Neural progenitor cell (in vitro differentiated cells): ENCODE results near the gene GPRIN3. TPM values are rescaled to one million over a fixed set of nuclear protein-coding genes. Genes with fewer than 3 reads are reported as not detected.

ENCODE experiments used
- DNase-seq: peaks from one replicate; pipeline ENCODE4 v3.0.0-alpha.2; 2016; ENCODE audit warnings: low spot score
- H2AFZ ChIP-seq: fragments of 200-600 bp; sonication (generic); replicated peaks from 2 replicates; pipeline ENCODE4 v1.6.1; 2016; ENCODE audit warnings: antibody characterized with exemption
- H3F3A ChIP-seq: fragments of 200-600 bp; sonication (generic); 2 replicates; pipeline ENCODE4 v1.6.1; 2016; ENCODE audit warnings: antibody characterized with exemption, low read depth
- H3K27ac ChIP-seq: fragments of 200-600 bp; sonication (generic); 2 replicates; pipeline ENCODE4 v1.5.1; 2016; ENCODE audit warnings: mild to moderate bottlenecking
- H3K27me3 ChIP-seq: fragments of 200-600 bp; sonication (generic); 2 replicates; pipeline ENCODE4 v1.6.1; 2016; ENCODE audit warnings: mild to moderate bottlenecking, moderate library complexity
- H3K36me3 ChIP-seq: fragments of 200-600 bp; sonication (generic); 2 replicates; pipeline ENCODE4 v1.5.1; 2016
- H3K4me1 ChIP-seq: fragments of 200-600 bp; sonication (generic); 2 replicates; pipeline ENCODE4 v1.6.1; 2016; ENCODE audit warnings: mixed run types
- H3K4me2 ChIP-seq: fragments of 200-600 bp; sonication (generic); 2 replicates; pipeline ENCODE4 v1.6.1; 2016
- H3K4me3 ChIP-seq: fragments of 200-600 bp; sonication (generic); 2 replicates; pipeline ENCODE4 v1.5.1; 2016
- H3K79me2 ChIP-seq: fragments of 200-600 bp; sonication (generic); 2 replicates; pipeline ENCODE4 v1.6.1; 2016; ENCODE audit warnings: low read depth
- H3K9ac ChIP-seq: fragments of 200-600 bp; sonication (generic); 2 replicates; pipeline ENCODE4 v1.6.1; 2016
- H3K9me3 ChIP-seq: fragments of 200-600 bp; sonication (generic); 2 replicates; pipeline ENCODE4 v1.5.1; 2016; ENCODE audit warnings: low read depth
- H4K20me1 ChIP-seq: fragments of 200-600 bp; sonication (generic); 2 replicates; pipeline ENCODE4 v1.6.1; 2016; ENCODE audit warnings: low read depth
- H3K27ac Mint-ChIP-seq: 3 replicates; pipeline ENCODE4 v1.8.0; 2021; ENCODE audit warnings: mixed read lengths
- H3K27me3 Mint-ChIP-seq: 2 replicates; pipeline ENCODE4 v1.8.0; 2022; ENCODE audit warnings: low read depth, mild to moderate bottlenecking, inconsistent platforms, moderate library complexity, mixed read lengths; ENCODE audit not compliant: insufficient read depth
- H3K36me3 Mint-ChIP-seq: 3 replicates; pipeline ENCODE4 v1.8.0; 2021; ENCODE audit warnings: mixed read lengths
- H3K4me1 Mint-ChIP-seq: 3 replicates; pipeline ENCODE4 v1.8.0; 2021; ENCODE audit warnings: mixed read lengths
- H3K4me3 Mint-ChIP-seq: 3 replicates; pipeline ENCODE4 v1.8.0; 2021; ENCODE audit warnings: mild to moderate bottlenecking, moderate library complexity, mixed read lengths
- H3K9me3 Mint-ChIP-seq: 3 replicates; pipeline ENCODE4 v1.8.0; 2020; ENCODE audit warnings: mixed read lengths
- EZH2 ChIP-seq: fragments of 200-600 bp; sonication (generic); IDR thresholded peaks from 2 replicates; pipeline ENCODE4 v1.6.1; 2017; ENCODE audit warnings: antibody characterized with exemption, mild to moderate bottlenecking, moderate library complexity
- EZH2phosphoT487 ChIP-seq: fragments of 200-600 bp; sonication (generic); IDR thresholded peaks from 2 replicates; pipeline ENCODE4 v1.6.1; 2017; ENCODE audit warnings: antibody characterized with exemption
- total RNA-seq: library from RNA; depleted of rRNA; stranded (reverse); fragments of >200 nt; gene quantifications from 2 replicates; pipeline ENCODE4 v1.2.3, GENCODE V29; 2015; ENCODE audit warnings: low replicate concordance
- TF ChIP-seq, protein P1 (sequence below): fragments of 200-600 bp; sonication (generic); IDR thresholded peaks from 2 replicates; pipeline ENCODE4 v1.5.1; 2017; ENCODE audit warnings: antibody characterized with exemption, mild to moderate bottlenecking

The GPRIN3 gene
- total RNA-seq, 1 donor from 2014 or later: 0.15 TPM

DNA sequence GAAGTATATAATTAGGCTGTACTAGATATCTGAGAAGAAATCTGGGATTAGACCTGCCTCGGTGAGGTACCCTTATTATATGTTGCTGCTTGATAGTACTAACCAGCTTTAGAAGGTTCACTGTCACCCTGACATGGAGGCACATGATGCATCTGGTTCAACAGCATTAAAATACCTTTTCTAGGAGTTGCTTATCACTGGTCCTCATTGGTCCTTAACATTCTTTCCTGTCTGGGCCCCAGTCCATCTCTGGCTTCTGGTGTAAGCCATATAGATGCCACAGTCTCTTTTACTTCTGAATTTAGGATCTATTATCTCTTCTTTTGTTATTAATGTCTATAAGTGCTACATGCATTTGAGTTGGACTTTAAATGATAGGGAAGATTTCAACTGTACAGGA lies 40.2 kb downstream of the GPRIN3 start:
- Histone ChIP-seq H3K4me2 (no peak overlapping the region), H4K20me1 (no peaks in the 10 kb centered on the region), H3K9ac (no peak overlapping the region), H3K79me2 (no peaks in the 10 kb centered on the region), H3K4me3 (no peak overlapping the region), H3K27ac (no peak overlapping the region), H3K4me1 (no peaks in the 10 kb centered on the region), H3K9me3 (no peaks in the 10 kb centered on the region), H3F3A (no peaks in the 10 kb centered on the region), H3K27me3 (no peaks in the 10 kb centered on the region), H2AFZ (no peak overlapping the region), H3K36me3 (no peaks in the 10 kb centered on the region)
- Mint-ChIP-seq H3K4me3 (no peak overlapping the region), H3K27ac (no peak overlapping the region), H3K4me1 (no peaks in the 10 kb centered on the region), H3K36me3 (no peaks in the 10 kb centered on the region), H3K9me3 (no peaks in the 10 kb centered on the region), H3K27me3 (no peaks in the 10 kb centered on the region)
- TF ChIP-seq EZH2phosphoT487 (no peak), EZH2 (no peak)
- TF ChIP-seq, protein P1, sequence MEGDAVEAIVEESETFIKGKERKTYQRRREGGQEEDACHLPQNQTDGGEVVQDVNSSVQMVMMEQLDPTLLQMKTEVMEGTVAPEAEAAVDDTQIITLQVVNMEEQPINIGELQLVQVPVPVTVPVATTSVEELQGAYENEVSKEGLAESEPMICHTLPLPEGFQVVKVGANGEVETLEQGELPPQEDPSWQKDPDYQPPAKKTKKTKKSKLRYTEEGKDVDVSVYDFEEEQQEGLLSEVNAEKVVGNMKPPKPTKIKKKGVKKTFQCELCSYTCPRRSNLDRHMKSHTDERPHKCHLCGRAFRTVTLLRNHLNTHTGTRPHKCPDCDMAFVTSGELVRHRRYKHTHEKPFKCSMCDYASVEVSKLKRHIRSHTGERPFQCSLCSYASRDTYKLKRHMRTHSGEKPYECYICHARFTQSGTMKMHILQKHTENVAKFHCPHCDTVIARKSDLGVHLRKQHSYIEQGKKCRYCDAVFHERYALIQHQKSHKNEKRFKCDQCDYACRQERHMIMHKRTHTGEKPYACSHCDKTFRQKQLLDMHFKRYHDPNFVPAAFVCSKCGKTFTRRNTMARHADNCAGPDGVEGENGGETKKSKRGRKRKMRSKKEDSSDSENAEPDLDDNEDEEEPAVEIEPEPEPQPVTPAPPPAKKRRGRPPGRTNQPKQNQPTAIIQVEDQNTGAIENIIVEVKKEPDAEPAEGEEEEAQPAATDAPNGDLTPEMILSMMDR: no peak
- no peak for DNase-seq

DNA sequence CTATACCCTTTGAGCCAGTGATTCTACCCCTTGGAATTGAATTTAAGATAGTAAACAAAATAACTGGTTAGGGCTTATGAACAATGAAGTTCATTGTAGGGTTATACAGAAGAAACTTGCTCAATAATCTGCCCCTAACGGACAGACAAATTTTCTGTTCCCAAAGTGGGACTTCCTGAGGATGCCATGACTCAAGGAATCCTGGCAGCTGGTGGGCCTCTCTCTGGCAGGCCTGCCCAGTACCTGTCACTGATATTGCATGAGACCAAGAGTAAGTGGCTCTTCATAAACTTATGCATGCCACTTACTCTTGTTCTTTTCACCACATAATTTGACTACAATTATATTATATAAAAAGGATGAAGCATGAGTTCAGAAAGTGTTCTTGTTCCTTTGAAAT lies 41.5 kb downstream of the GPRIN3 start:
- Histone ChIP-seq H3K27me3 (no peaks in the 10 kb centered on the region), H2AFZ (no peak overlapping the region), H3K4me2 (no peak overlapping the region), H3K4me1 (no peaks in the 10 kb centered on the region), H4K20me1 (no peaks in the 10 kb centered on the region), H3F3A (no peaks in the 10 kb centered on the region), H3K79me2 (no peaks in the 10 kb centered on the region), H3K9ac (no peak overlapping the region), H3K4me3 (no peak overlapping the region), H3K9me3 (no peaks in the 10 kb centered on the region), H3K27ac (no peak overlapping the region), H3K36me3 (no peaks in the 10 kb centered on the region)
- Mint-ChIP-seq H3K4me1 (no peaks in the 10 kb centered on the region), H3K27me3 (no peaks in the 10 kb centered on the region), H3K9me3 (no peaks in the 10 kb centered on the region), H3K4me3 (no peak overlapping the region), H3K27ac (no peak overlapping the region), H3K36me3 (no peaks in the 10 kb centered on the region)
- no peak for TF ChIP-seq EZH2
- TF ChIP-seq EZH2phosphoT487: no peak
- TF ChIP-seq, protein P1: no peak
- DNase-seq: no peak

DNA sequence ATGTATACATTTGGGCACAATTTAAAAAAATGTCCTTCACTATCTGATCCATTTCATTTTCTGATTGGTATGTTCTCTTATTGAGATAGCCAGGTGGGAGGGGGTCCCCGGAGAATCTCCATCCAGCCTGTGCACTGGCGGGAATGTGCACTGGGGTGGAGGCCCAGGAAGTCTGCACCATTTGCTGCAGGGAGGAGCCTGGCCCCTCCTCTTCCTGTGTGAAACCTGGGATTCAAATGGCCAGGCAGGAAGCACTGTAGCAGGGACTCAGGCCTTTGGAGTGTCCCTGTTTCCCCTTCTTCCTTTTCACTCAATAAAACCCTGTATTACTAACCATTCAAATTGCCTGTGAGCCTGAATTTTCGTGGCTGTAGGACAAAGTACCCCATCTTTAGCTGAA lies 44.3 kb downstream of the GPRIN3 start:
- no peaks in the 10 kb centered on the region for H3K36me3 ChIP-seq
- TF ChIP-seq, protein P1: no peak
- TF ChIP-seq EZH2: no peak
- no peak for TF ChIP-seq EZH2phosphoT487
- Mint-ChIP-seq H3K27ac (no peak overlapping the region), H3K4me1 (peaks cover 5% of the 10 kb centered on the region), H3K27me3 (no peaks in the 10 kb centered on the region), H3K4me3 (no peak overlapping the region), H3K36me3 (no peaks in the 10 kb centered on the region), H3K9me3 (no peaks in the 10 kb centered on the region)
- H3K4me2 ChIP-seq: no peak overlapping the region
- no peak overlapping the region for H3K4me3 ChIP-seq
- H3K9me3 ChIP-seq: no peaks in the 10 kb centered on the region
- H4K20me1 ChIP-seq: no peaks in the 10 kb centered on the region
- H3K27ac ChIP-seq: no peak overlapping the region
- peaks cover 4% of the 10 kb centered on the region for H3K4me1 ChIP-seq
- no peak overlapping the region for H2AFZ ChIP-seq
- no peaks in the 10 kb centered on the region for H3K79me2 ChIP-seq
- no peaks in the 10 kb centered on the region for H3K27me3 ChIP-seq
- no peak overlapping the region for H3K9ac ChIP-seq
- H3F3A ChIP-seq: no peaks in the 10 kb centered on the region
- DNase-seq: no peak
